Non-pigmented ciliary epithelial cell (primary cell): ENCODE results near the gene STXBP5.

Experiments used
- DNase-seq: peaks from one replicate; pipeline ENCODE4 v3.0.0-alpha.2; 2010; ENCODE audit warnings: low read depth

The STXBP5 gene

GRCh38 chr6:147204060-147204785 lies at the start of gene STXBP5:
Gene STXBP5 (plus strand): TSS chr6:147204417. CDS start chr6:147204533, 116 bp downstream.
- no peak for DNase-seq

GRCh38 chr6:147154454-147154853 lies 49.8 kb upstream of the STXBP5 start:
- DNase-seq = no peak

GRCh38 chr6:147156218-147156617 lies 48.0 kb upstream of the STXBP5 start:
- no peak for DNase-seq

- no peak for DNase-seq
Observed at GRCh38 chr6:147156799-147157382, 47.3 kb upstream of the STXBP5 start.

- no peak for DNase-seq
Observed at GRCh38 chr6:147157930-147158329, 46.3 kb upstream of the STXBP5 start.

GRCh38 chr6:147158881-147159280 lies 45.3 kb upstream of the STXBP5 start:
- DNase-seq = no peak

- no peak for DNase-seq
Observed at GRCh38 chr6:147159536-147160374, 44.5 kb upstream of the STXBP5 start.

GRCh38 chr6:147160593-147160992 lies 43.6 kb upstream of the STXBP5 start:
- no peak for DNase-seq

GRCh38 chr6:147161253-147161973 lies 42.8 kb upstream of the STXBP5 start:
- no peak for DNase-seq

GRCh38 chr6:147161974-147162495 lies 42.2 kb upstream of the STXBP5 start:
- peak; percentile 83 for DNase-seq

GRCh38 chr6:147164761-147165160 lies 39.5 kb upstream of the STXBP5 start:
- no peak for DNase-seq

- DNase-seq = no peak
Observed at GRCh38 chr6:147166360-147166944, 37.8 kb upstream of the STXBP5 start.

GRCh38 chr6:147166992-147167391 lies 37.2 kb upstream of the STXBP5 start:
- DNase-seq = no peak

GRCh38 chr6:147167576-147168461 lies 36.4 kb upstream of the STXBP5 start:
- no peak for DNase-seq

GRCh38 chr6:147169529-147169928 lies 34.7 kb upstream of the STXBP5 start:
- DNase-seq = no peak

- peak; percentile 95 for DNase-seq
Observed at GRCh38 chr6:147170269-147170668, 33.9 kb upstream of the STXBP5 start.

- DNase-seq = no peak
Observed at GRCh38 chr6:147173140-147173539, 31.1 kb upstream of the STXBP5 start.

- DNase-seq = no peak
Observed at GRCh38 chr6:147173675-147174308, 30.4 kb upstream of the STXBP5 start.

GRCh38 chr6:147176795-147177194 lies 27.4 kb upstream of the STXBP5 start:
- DNase-seq = no peak

- DNase-seq = no peak
Observed at GRCh38 chr6:147177286-147177685, 26.9 kb upstream of the STXBP5 start.
